H1 (cell line): ENCODE measurements around the gene BABAM2. TPM values are rescaled to one million over a fixed set of nuclear protein-coding genes. Genes with fewer than 3 reads are reported as not detected.

Source experiments
- CTCF ChIA-PET: fragments of 300-600 bp; sonication (Branson Sonifier 250); formaldehyde crosslinking; loops from one replicate; lab custom pipeline; 2021; ENCODE audit not compliant: partially characterized antibody; lab: Charles Lee
- POLR2A ChIA-PET: fragments of 300-600 bp; sonication (Branson Sonifier 250); formaldehyde crosslinking; loops from one replicate; lab custom pipeline; 2021; ENCODE audit warnings: inconsistent platforms; ENCODE audit not compliant: partially characterized antibody; lab: Charles Lee
- DNase-seq, 2 experiments: peaks; one replicate each; pipeline versions ENCODE4 v3.0.0 to v3.0.0-alpha.2; 2010 to 2022; ENCODE audit warnings: low spot score in 2 of 2, low read depth in 1 of 2, mixed read lengths in 1 of 2
- FAIRE-seq: peaks from 2 replicates; lab custom pipeline; 2011; peaks lifted over from hg19 to GRCh38; lab: Jason Lieb, UNC
- H2AFZ ChIP-seq: 2 replicates; pipeline ENCODE4 v1.8.1; 2012; ENCODE audit warnings: low read length, inconsistent platforms
- H2AK5ac ChIP-seq: 2 replicates; pipeline ENCODE4 v1.6.1; 2013; ENCODE audit warnings: low read depth, low read length
- H2BK120ac ChIP-seq: replicated peaks from 2 replicates; pipeline ENCODE3; 2013; ENCODE audit warnings: low read depth, low read length, inconsistent platforms
- H2BK12ac ChIP-seq: 2 replicates; pipeline ENCODE4 v1.6.1; 2013; ENCODE audit warnings: low read depth, low read length
- H2BK15ac ChIP-seq: 2 replicates; pipeline ENCODE4 v1.6.1; 2013; ENCODE audit warnings: low read length
- H2BK20ac ChIP-seq: 2 replicates; pipeline ENCODE4 v1.6.1; 2013; ENCODE audit warnings: low read length
- H2BK5ac ChIP-seq: 2 replicates; pipeline ENCODE4 v1.6.1; 2013; ENCODE audit warnings: low read depth, low read length
- H3K14ac ChIP-seq: 2 replicates; pipeline ENCODE4 v1.6.1; 2013; ENCODE audit warnings: inconsistent platforms; ENCODE audit not compliant: insufficient read length
- H3K18ac ChIP-seq: 2 replicates; pipeline ENCODE4 v1.6.1; 2013; ENCODE audit warnings: low read length; ENCODE audit errors: extremely low read depth
- H3K23ac ChIP-seq: 2 replicates; pipeline ENCODE4 v1.6.1; 2013; ENCODE audit warnings: inconsistent platforms; ENCODE audit not compliant: insufficient read length
- H3K23me2 ChIP-seq: 2 replicates; pipeline ENCODE4 v1.6.1; 2013; ENCODE audit warnings: low read depth, low read length
- H3K27ac ChIP-seq: 2 replicates; pipeline ENCODE4 v1.6.1; 2011; ENCODE audit warnings: low read depth, low read length, inconsistent platforms
- H3K27me3 ChIP-seq, 4 experiments: replicated peaks in 1 of 4; 1 replicate in 1 of 4; 2 replicates in 3 of 4; pipeline versions ENCODE4 v1.6.1 to v1.8.1; 2011 to 2013; ENCODE audit warnings: low read length in 3 of 4, mild to moderate bottlenecking in 3 of 4, inconsistent platforms in 2 of 4, mixed read lengths in 2 of 4, moderate library complexity in 1 of 4; ENCODE audit not compliant: control insufficient read depth in 3 of 4, insufficient read depth in 3 of 4; ENCODE audit errors: extremely low read depth in 1 of 4
- H3K36me3 ChIP-seq, 4 experiments: 2 replicates each; pipeline versions ENCODE4 v1.6.1 to v1.8.1; 2011 to 2013; ENCODE audit warnings: mild to moderate bottlenecking in 4 of 4, low read length in 3 of 4, moderate library complexity in 2 of 4, control low read depth in 1 of 4, inconsistent platforms in 1 of 4; ENCODE audit not compliant: insufficient read depth in 4 of 4, control insufficient read depth in 2 of 4
- H3K4ac ChIP-seq: replicated peaks from 2 replicates; pipeline ENCODE3; 2013; ENCODE audit warnings: low read length, low read depth, mixed read lengths, inconsistent platforms; ENCODE audit not compliant: insufficient read length
- H3K4me1 ChIP-seq, 4 experiments: replicated peaks in 1 of 4; 1 replicate in 1 of 4; 2 replicates in 3 of 4; pipeline versions ENCODE4 v1.6.1 to v1.8.1; 2011 to 2013; ENCODE audit warnings: low read length in 3 of 4, inconsistent platforms in 2 of 4, mixed read lengths in 1 of 4; ENCODE audit not compliant: insufficient read depth in 4 of 4, control insufficient read depth in 3 of 4
- H3K4me2 ChIP-seq, 2 experiments: 2 replicates each; pipeline versions ENCODE4 v1.6.1 to v1.8.1; 2011 to 2013; ENCODE audit warnings: low read depth in 2 of 2, low read length in 2 of 2, control low read depth in 1 of 2, inconsistent platforms in 1 of 2, mild to moderate bottlenecking in 1 of 2; ENCODE audit not compliant: insufficient read depth in 1 of 2
- H3K4me3 ChIP-seq, 4 experiments: fragments of 200-600, 300-600 bp in 1 of 4; sonication (generic), shearing (Covaris generic), sonication (Bioruptor Twin) in 1 of 4; 2 replicates each; pipeline versions ENCODE4 v1.5.1 to v1.8.1; 2011 to 2016; ENCODE audit warnings: low read length in 4 of 4, low read depth in 3 of 4, control low read depth in 2 of 4, inconsistent platforms in 2 of 4, mild to moderate bottlenecking in 2 of 4, mixed read lengths in 1 of 4, moderate library complexity in 1 of 4; ENCODE audit not compliant: insufficient read depth in 2 of 4; ENCODE audit errors: extremely low read depth in 1 of 4
- H3K56ac ChIP-seq: replicated peaks from 2 replicates; pipeline ENCODE3; 2013; ENCODE audit warnings: low read depth, mild to moderate bottlenecking, mixed read lengths, low read length, inconsistent platforms; ENCODE audit not compliant: insufficient read length
- H3K79me1 ChIP-seq: 2 replicates; pipeline ENCODE4 v1.6.1; 2013; ENCODE audit warnings: low read depth, low read length, control low read depth
- H3K79me2 ChIP-seq, 2 experiments: 2 replicates each; pipeline versions ENCODE4 v1.6.1 to v1.8.1; 2012 to 2013; ENCODE audit warnings: low read length in 2 of 2, mild to moderate bottlenecking in 2 of 2, inconsistent platforms in 1 of 2; ENCODE audit not compliant: insufficient read depth in 2 of 2, control insufficient read depth in 1 of 2
- H3K9ac ChIP-seq, 4 experiments: replicated peaks in 1 of 4; 1 replicate in 1 of 4; 2 replicates in 3 of 4; pipeline versions ENCODE4 v1.6.1 to v1.8.1; 2011 to 2013; ENCODE audit warnings: low read depth in 3 of 4, low read length in 3 of 4, control low read depth in 2 of 4, mild to moderate bottlenecking in 2 of 4, moderate library complexity in 2 of 4, inconsistent platforms in 1 of 4; ENCODE audit errors: extremely low read depth in 1 of 4
- H3K9me3 ChIP-seq, 2 experiments: 2 replicates each; pipeline versions ENCODE4 v1.6.1 to v1.8.1; 2012 to 2013; ENCODE audit warnings: mild to moderate bottlenecking in 2 of 2, moderate library complexity in 2 of 2, control low read depth in 1 of 2, inconsistent platforms in 1 of 2, low read depth in 1 of 2, low read length in 1 of 2, mixed read lengths in 1 of 2; ENCODE audit not compliant: insufficient read depth in 2 of 2
- H4K20me1 ChIP-seq, 2 experiments: replicated peaks in 1 of 2; 2 replicates each; pipeline versions ENCODE3 to v1.8.1; 2011 to 2013; ENCODE audit warnings: inconsistent platforms in 2 of 2, low read length in 2 of 2, mild to moderate bottlenecking in 1 of 2; ENCODE audit not compliant: insufficient read depth in 2 of 2, control insufficient read depth in 1 of 2
- H4K5ac ChIP-seq: 2 replicates; pipeline ENCODE4 v1.6.1; 2013; ENCODE audit warnings: low read length, low read depth, mixed read lengths, inconsistent platforms; ENCODE audit not compliant: insufficient read length
- H4K8ac ChIP-seq: 2 replicates; pipeline ENCODE4 v1.8.0; 2013; ENCODE audit warnings: mild to moderate bottlenecking, moderate library complexity, low read length, inconsistent platforms; ENCODE audit not compliant: insufficient read depth; ENCODE audit errors: extremely low read depth
- H4K91ac ChIP-seq: replicated peaks from 2 replicates; pipeline ENCODE3; 2013; ENCODE audit warnings: low read length, mixed read lengths, inconsistent platforms; ENCODE audit not compliant: insufficient read length
- ASH2L ChIP-seq: fragments of 200-600, 300-600 bp; sonication (generic); IDR thresholded peaks from one replicate; pipeline ENCODE4 v1.7.1; 2017; ENCODE audit warnings: low read length
- CREB1 ChIP-seq: IDR thresholded peaks from 2 replicates; pipeline ENCODE4 v1.6.1; 2012; ENCODE audit warnings: inconsistent platforms
- CTBP2 ChIP-seq: IDR thresholded peaks from 2 replicates; pipeline ENCODE4 v1.7.0; 2011; ENCODE audit warnings: borderline replicate concordance, mild to moderate bottlenecking, moderate library complexity, mixed read lengths, low read length; ENCODE audit not compliant: insufficient read depth, insufficient read length
- SRF ChIP-seq: IDR thresholded peaks from 2 replicates; pipeline ENCODE4 v1.6.1; 2011; ENCODE audit warnings: mild to moderate bottlenecking, low read depth, low read length, moderate library complexity
- WGBS, 2 experiments: shearing (Covaris generic) in 1 of 2; methylation state at CpG; one replicate each; pipeline versions ENCODE4 v1.1.6 to v1.1.7; 2013 to 2015; ENCODE audit warnings: low lambda C conversion rate in 2 of 2, mixed read lengths in 2 of 2, inconsistent platforms in 1 of 2, low coverage in 1 of 2, missing lambda C conversion rate in 1 of 2; ENCODE audit not compliant: insufficient replicate concordance in 2 of 2, insufficient coverage in 1 of 2, insufficient read length in 1 of 2; ENCODE audit errors: extremely low coverage in 1 of 2, missing lambda C conversion rate in 1 of 2; 5-methylcytosine and 5-hydroxymethylcytosine counted together
- polyA plus RNA-seq, 7 experiments: library from polyadenylated mRNA; depleted of rRNA in 3 of 7; stranded (reverse) in 5 of 7; unstranded in 2 of 7; fragments of >200 nt in 5 of 7; fragments of 200-250 nt in 2 of 7; gene quantifications; 1 replicate in 5 of 7; 2 replicates in 1 of 7; 4 replicates in 1 of 7; pipeline versions ENCODE4 v1.2.1 to v1.2.3, GENCODE V29; 2011 to 2013; ENCODE audit warnings: missing spikeins in 2 of 7, mixed read lengths in 2 of 7
- total RNA-seq: library from RNA; stranded (reverse); fragmentation: NEBNext Ultra II Directional; extraction: Animal tissue kit (Norgen Biotek cat#: 25700); gene quantifications from 2 replicates; pipeline ENCODE4 v1.2.1, GENCODE V29; 2021

BABAM2 gene
- total and polyA plus RNA-seq, 2 of the 8 experiments (the other 6 are each of a cell fraction or from before 2014, with no cell fraction given): 15.8 to 20.9 TPM

- H3K27me3 ChIP-seq: peaks cover 0 to 1% (median 0%) of the 10 kb centered on the region in 4 experiments; a peak in 1 of 7 replicates
- TF ChIP-seq CTBP2 (no peak), CREB1 (no peak), SRF (no peak), ASH2L (no peak)
- 94% methylated on average over 4 of the region's 4 CpGs; no CpG with 5 or more reads in 1 of the 2 experiments for WGBS, 2 experiments
- H3K27ac ChIP-seq: no peak overlapping the region
- no peaks in the 10 kb centered on the region for H3K23me2 ChIP-seq
- no peak overlapping the region for H3K18ac ChIP-seq
- H3K36me3 ChIP-seq: no peaks in the 10 kb centered on the region
- no peak overlapping the region for H2BK5ac ChIP-seq
- no peaks in the 10 kb centered on the region for H3K79me1 ChIP-seq
- no peak for FAIRE-seq
- no peak overlapping the region for H2BK120ac ChIP-seq
- H2AFZ ChIP-seq: no peak overlapping the region
- ChIA-PET POLR2A (no interaction called here), CTCF (no interaction called here)
- no peaks in the 10 kb centered on the region for H3K4me1 ChIP-seq
- H3K9ac ChIP-seq: no peak overlapping the region
- H3K4me2 ChIP-seq: no peak overlapping the region
- H3K4ac ChIP-seq: no peak overlapping the region
- H4K5ac ChIP-seq: no peak overlapping the region
- no peak for DNase-seq
- no peak overlapping the region for H3K56ac ChIP-seq
- H4K8ac ChIP-seq: no peak overlapping the region
- H3K79me2 ChIP-seq: 0 out of 4 replicates have a peak, but pooled peaks cover 0 to 2% of the 10 kb centered on the region in 2 experiments
- H3K14ac ChIP-seq: no peak overlapping the region
- peaks cover 0 to 2% of the 10 kb centered on the region in 2 experiments for H4K20me1 ChIP-seq
- H4K91ac ChIP-seq: no peak overlapping the region
- no peak overlapping the region for H3K23ac ChIP-seq
- H2AK5ac ChIP-seq: no peak overlapping the region
- no peak overlapping the region for H2BK12ac ChIP-seq
- H3K4me3 ChIP-seq: no peak overlapping the region
- H2BK20ac ChIP-seq: no peak overlapping the region
- no peak overlapping the region for H2BK15ac ChIP-seq
- no peaks in the 10 kb centered on the region for H3K9me3 ChIP-seq
Measured at GRCh38 chr2:27960237-27960912, 69.8 kb downstream of the BABAM2 start.
